ENCODE data around the gene CDPF1.

- TF ChIP-seq, protein P1, sequence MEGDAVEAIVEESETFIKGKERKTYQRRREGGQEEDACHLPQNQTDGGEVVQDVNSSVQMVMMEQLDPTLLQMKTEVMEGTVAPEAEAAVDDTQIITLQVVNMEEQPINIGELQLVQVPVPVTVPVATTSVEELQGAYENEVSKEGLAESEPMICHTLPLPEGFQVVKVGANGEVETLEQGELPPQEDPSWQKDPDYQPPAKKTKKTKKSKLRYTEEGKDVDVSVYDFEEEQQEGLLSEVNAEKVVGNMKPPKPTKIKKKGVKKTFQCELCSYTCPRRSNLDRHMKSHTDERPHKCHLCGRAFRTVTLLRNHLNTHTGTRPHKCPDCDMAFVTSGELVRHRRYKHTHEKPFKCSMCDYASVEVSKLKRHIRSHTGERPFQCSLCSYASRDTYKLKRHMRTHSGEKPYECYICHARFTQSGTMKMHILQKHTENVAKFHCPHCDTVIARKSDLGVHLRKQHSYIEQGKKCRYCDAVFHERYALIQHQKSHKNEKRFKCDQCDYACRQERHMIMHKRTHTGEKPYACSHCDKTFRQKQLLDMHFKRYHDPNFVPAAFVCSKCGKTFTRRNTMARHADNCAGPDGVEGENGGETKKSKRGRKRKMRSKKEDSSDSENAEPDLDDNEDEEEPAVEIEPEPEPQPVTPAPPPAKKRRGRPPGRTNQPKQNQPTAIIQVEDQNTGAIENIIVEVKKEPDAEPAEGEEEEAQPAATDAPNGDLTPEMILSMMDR (IDR thresholded peaks at IDR 0.05; ENCODE audit: insufficient read depth, low read depth, low read length): no peak
- no peak for TF ChIP-seq EZH2 (IDR thresholded peaks at IDR 0.05; ENCODE audit: insufficient read depth, low read length)
These were observed 42.1 kb upstream of the CDPF1 start for GRCh38 chr22:46292173-46292572.
